NCI-H2227 treated with DMSO at 0.1 percent for 48 hours (cell line): ENCODE data around the gene TBRG1.
"Not testable (repeated sequence)": the region's sequence is repeated elsewhere in the genome, so short reads cannot be mapped to it uniquely, and the experiment has no call there.

Experiments
- DNase-seq: peaks from one replicate; lab custom pipeline; 2025; lab: John Stamatoyannopoulos, UW

The TBRG1 gene, protein sequence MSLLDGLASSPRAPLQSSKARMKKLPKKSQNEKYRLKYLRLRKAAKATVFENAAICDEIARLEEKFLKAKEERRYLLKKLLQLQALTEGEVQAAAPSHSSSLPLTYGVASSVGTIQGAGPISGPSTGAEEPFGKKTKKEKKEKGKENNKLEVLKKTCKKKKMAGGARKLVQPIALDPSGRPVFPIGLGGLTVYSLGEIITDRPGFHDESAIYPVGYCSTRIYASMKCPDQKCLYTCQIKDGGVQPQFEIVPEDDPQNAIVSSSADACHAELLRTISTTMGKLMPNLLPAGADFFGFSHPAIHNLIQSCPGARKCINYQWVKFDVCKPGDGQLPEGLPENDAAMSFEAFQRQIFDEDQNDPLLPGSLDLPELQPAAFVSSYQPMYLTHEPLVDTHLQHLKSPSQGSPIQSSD

GRCh38 chr11:124622531-124623451 is at the start of gene TBRG1:
TSS of gene TBRG1 (plus strand) at chr11:124622864. CDS start at chr11:124623084, 220 bp downstream.
- DNase-seq, result peak; percentile 81

- no peak for DNase-seq
These were observed 44.8 kb upstream of the TBRG1 start for GRCh38 chr11:124577716-124578427.

GRCh38 chr11:124578761-124579160 is 43.9 kb upstream of the TBRG1 start:
- DNase-seq, result no peak

GRCh38 chr11:124581817-124582216 is 40.8 kb upstream of the TBRG1 start:
- no peak for DNase-seq

GRCh38 chr11:124582565-124582964 is 40.1 kb upstream of the TBRG1 start:
- no peak for DNase-seq

GRCh38 chr11:124583781-124584180 is 38.9 kb upstream of the TBRG1 start:
- DNase-seq, result no peak

GRCh38 chr11:124584681-124585372 is 37.8 kb upstream of the TBRG1 start:
- DNase-seq, result no peak

DNA sequence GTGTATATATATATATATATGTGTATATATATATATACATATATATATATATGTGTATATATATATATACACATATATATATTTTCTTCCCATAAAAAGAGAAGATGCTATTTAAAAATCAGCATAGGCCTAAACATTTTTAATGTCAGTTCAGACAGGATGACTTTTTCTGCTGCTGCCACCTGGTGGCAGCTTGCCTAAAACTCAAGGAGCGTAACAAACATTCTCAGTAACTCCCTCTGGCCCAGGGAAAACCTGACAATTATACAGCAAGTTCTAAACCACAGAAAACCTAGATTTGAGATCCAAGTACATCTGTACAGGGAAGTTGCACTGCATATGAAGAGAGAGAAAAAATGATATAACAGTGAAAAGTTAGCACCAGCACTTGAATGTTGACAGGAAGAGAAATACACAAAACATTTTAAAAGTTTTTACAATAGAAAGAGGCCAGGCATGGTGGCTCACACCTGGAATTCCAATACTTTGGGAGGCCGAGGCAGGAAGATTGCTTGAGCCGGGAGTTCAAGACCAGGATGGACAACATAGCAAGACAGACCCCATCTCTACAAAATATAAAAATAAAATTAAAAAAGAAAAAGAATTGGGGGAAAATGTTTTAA is 36.3 kb upstream of the TBRG1 start:
- DNase-seq, result peak; percentile 9

GRCh38 chr11:124591430-124591829 is 31.2 kb upstream of the TBRG1 start:
- DNase-seq, result no peak

GRCh38 chr11:124592627-124593026 is 30.0 kb upstream of the TBRG1 start:
- no peak for DNase-seq

DNA sequence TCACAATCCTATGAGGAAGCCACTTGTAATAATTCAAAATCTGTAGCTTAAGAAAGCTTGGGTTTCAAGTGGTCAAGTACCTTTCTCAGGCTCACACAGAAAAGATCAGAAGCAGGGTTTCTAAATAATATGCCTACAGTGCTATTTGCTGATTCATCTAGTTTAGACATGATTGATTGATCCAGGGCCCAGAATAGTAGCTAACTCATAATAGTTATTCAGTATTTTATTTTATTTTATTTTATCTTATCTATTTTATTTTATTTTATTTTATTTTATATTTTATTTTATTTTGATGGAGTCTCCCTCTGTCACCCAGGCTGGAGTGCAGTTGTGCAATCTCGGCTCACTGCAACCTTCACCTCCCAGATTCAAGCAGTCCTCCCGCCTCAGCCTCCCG is 27.4 kb upstream of the TBRG1 start:
- no peak for DNase-seq

DNA sequence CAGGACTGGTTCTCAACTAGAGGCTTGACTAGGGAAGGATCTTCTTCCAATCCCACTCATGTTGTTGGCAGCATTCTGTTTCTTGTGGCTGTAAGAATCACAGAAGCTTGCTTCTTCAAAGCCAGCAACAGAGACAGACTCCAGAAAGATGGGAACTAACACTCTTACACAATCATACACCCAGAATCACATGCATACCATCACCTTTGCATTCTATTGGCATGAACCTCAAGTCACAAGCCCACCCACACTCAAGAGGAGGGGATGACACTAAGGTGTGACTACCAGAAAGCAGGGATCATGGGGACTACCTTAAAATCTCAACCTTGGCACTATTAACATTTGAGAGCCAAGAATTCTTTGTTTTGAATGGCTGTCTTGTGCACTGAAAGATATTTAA is 25.0 kb upstream of the TBRG1 start:
- DNase-seq, result no peak

- DNase-seq, result no peak
These were observed 21.9 kb upstream of the TBRG1 start for GRCh38 chr11:124600621-124601320.

GRCh38 chr11:124602193-124602592 is 20.5 kb upstream of the TBRG1 start:
- DNase-seq, result no peak

DNA sequence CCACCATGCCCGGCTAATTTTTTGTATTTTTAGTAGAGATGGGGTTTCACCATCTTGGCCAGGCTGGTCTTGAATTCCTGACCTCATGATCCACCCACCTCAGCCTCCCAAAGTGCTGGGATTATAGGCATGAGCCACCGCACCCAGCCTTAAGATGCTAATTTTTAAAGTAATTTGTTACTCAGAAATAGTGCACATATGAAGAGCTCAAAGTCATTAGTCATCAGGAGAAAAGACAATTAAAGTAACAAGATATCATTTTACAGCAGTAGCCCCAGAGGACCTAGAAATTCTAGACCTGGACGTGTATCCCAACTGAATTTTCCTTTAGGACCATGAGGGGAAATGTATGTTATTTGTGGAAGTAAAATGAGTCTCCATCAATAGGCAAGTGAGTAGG is 19.9 kb upstream of the TBRG1 start:
- not testable (repeated sequence) for DNase-seq

DNA sequence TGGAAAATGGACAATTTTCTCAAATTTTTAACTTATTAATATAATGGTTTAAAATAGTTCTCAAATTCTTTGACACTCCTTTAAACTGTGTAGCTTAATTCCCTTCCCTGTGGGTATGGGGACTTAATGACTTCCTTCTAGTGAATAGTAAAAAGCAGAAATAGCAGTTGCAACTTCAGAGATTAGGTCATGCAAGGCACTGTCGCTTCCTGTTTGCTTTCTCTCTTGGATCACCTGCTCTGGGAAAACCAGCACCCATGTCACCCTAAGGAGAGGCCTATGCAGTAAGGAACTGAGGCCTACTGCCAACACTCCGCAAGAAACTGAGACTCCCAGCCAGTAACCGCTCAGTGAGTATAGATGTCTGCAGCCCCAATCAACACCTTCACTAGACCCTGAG is 16.9 kb upstream of the TBRG1 start:
- no peak for DNase-seq

GRCh38 chr11:124608147-124608546 is 14.5 kb upstream of the TBRG1 start:
- no peak for DNase-seq

DNA sequence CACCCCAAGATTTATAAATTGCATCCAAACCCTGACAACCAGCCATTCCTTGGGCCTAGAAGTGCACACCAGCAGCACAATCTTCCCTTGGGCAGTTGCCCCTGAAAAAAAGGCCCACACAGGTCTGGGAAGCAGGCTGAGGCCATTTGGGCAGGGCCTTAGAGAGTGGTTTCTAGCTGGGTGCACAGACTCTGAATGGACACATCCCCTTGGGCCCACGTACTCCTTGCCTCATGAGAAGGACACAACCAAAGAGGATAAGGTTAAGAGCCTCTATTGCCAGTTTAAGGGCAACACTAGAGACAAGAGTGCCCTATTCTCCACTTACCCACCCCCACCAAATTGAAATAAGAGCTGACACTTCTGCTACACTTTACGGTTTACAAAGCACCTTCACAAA is 12.4 kb upstream of the TBRG1 start:
- DNase-seq, result no peak

DNA sequence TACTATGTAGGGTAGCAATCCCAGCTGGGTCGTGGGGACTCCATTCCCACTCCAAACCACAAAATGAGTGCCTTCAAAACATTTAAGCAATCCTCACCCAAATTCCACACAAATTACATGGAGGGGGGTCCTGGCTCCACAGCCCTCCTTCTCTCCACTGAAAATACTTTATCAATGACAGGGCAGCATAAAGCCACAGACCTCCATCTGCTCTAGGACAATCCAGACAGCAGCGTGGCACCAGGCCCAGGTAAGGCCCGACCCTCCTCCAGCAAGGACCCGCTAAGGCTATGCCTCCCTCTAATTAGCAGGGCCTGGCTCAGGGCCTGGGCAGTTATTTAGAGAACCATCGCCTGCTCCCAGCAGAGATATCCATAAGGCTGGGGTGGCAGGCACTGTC is 11.6 kb upstream of the TBRG1 start, which contains the start of gene PANX3:
Gene PANX3 (plus strand): TSS at position 365 of the 400 bp plus-strand sequence. CDS start 129 bp downstream, outside the sequence.
- no peak for DNase-seq

- DNase-seq, result no peak
These were observed 10.6 kb upstream of the TBRG1 start for GRCh38 chr11:124612045-124612444.
